OCI-LY1 (cell line): ENCODE measurements around the gene PHOSPHO2.

Source experiments
- EZH2 ChIP-seq: fragments of 200-600 bp; sonication (generic), shearing (Covaris generic); IDR thresholded peaks from 2 replicates; pipeline ENCODE4 v1.8.0; 2017; ENCODE audit warnings: borderline replicate concordance, mixed run types, mild to moderate bottlenecking, antibody characterized with exemption, low read length, moderate library complexity, mixed read lengths
- TF ChIP-seq, protein P1 (sequence below): fragments of 200-600 bp; sonication (generic), shearing (Covaris generic); IDR thresholded peaks from 2 replicates; pipeline ENCODE4 v1.5.1; 2017; ENCODE audit warnings: mild to moderate bottlenecking, antibody characterized with exemption, low read length, moderate library complexity, mixed read lengths

- TF ChIP-seq, protein P1, sequence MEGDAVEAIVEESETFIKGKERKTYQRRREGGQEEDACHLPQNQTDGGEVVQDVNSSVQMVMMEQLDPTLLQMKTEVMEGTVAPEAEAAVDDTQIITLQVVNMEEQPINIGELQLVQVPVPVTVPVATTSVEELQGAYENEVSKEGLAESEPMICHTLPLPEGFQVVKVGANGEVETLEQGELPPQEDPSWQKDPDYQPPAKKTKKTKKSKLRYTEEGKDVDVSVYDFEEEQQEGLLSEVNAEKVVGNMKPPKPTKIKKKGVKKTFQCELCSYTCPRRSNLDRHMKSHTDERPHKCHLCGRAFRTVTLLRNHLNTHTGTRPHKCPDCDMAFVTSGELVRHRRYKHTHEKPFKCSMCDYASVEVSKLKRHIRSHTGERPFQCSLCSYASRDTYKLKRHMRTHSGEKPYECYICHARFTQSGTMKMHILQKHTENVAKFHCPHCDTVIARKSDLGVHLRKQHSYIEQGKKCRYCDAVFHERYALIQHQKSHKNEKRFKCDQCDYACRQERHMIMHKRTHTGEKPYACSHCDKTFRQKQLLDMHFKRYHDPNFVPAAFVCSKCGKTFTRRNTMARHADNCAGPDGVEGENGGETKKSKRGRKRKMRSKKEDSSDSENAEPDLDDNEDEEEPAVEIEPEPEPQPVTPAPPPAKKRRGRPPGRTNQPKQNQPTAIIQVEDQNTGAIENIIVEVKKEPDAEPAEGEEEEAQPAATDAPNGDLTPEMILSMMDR, result no peak
- no peak for TF ChIP-seq EZH2
Measured at GRCh38 chr2:169649278-169649677, 45.0 kb upstream of the PHOSPHO2 start.
